Keratinocyte (primary cell): Measurements from ENCODE around the gene SLC29A2. TPM values are rescaled to one million over a fixed set of nuclear protein-coding genes. Genes with fewer than 3 reads are reported as not detected.

Source experiments
- DNase-seq: peaks from one replicate; pipeline ENCODE4 v3.0.0-alpha.2; 2011; ENCODE audit warnings: low read depth, missing footprints, low spot score
- FAIRE-seq: peaks from 2 replicates; lab custom pipeline; 2011; peaks lifted over from hg19 to GRCh38; lab: Jason Lieb, UNC
- H2AFZ ChIP-seq: 2 replicates; pipeline ENCODE4 v1.6.0; 2012; ENCODE audit warnings: low read length, control low read depth, inconsistent platforms; ENCODE audit not compliant: control insufficient read depth
- H3K27ac ChIP-seq: 2 replicates; pipeline ENCODE4 v1.5.1; 2011; ENCODE audit warnings: low read length; ENCODE audit not compliant: control insufficient read depth, insufficient read depth
- H3K27me3 ChIP-seq: 3 replicates; pipeline ENCODE4 v1.6.0; 2011; ENCODE audit warnings: low read length; ENCODE audit not compliant: control insufficient read depth, insufficient read depth; ENCODE audit errors: extremely low read depth
- H3K36me3 ChIP-seq, 2 experiments: 2 replicates in 1 of 2; 3 replicates in 1 of 2; pipeline ENCODE4 v1.5.1; 2011; ENCODE audit warnings: low read length in 2 of 2, mild to moderate bottlenecking in 1 of 2; ENCODE audit not compliant: control insufficient read depth in 2 of 2, insufficient read depth in 2 of 2; ENCODE audit errors: extremely low read depth in 1 of 2
- H3K4me1 ChIP-seq: 3 replicates; pipeline ENCODE4 v1.5.1; 2011; ENCODE audit warnings: low read length; ENCODE audit not compliant: control insufficient read depth, insufficient read depth; ENCODE audit errors: extremely low read depth
- H3K4me2 ChIP-seq: 3 replicates; pipeline ENCODE4 v1.6.0; 2011; ENCODE audit warnings: low read depth, low read length; ENCODE audit not compliant: control insufficient read depth, insufficient read depth; ENCODE audit errors: extremely low read depth
- H3K4me3 ChIP-seq, 3 experiments: fragments of 200-600 bp in 1 of 3; sonication (generic) in 1 of 3; 2 replicates in 2 of 3; 3 replicates in 1 of 3; pipeline ENCODE4 v1.5.1; 2011 to 2016; ENCODE audit warnings: low read length in 3 of 3, mild to moderate bottlenecking in 3 of 3, control low read depth in 2 of 3, inconsistent platforms in 1 of 3, low read depth in 1 of 3, mixed read lengths in 1 of 3, mixed run types in 1 of 3, moderate library complexity in 1 of 3; ENCODE audit not compliant: control insufficient read depth in 2 of 3, insufficient read depth in 2 of 3; ENCODE audit errors: extremely low read depth in 1 of 3
- H3K79me2 ChIP-seq: 2 replicates; pipeline ENCODE4 v1.6.0; 2012; ENCODE audit warnings: low read length; ENCODE audit not compliant: control insufficient read depth, insufficient read depth
- H3K9ac ChIP-seq: 3 replicates; pipeline ENCODE4 v1.6.0; 2011; ENCODE audit warnings: low read length; ENCODE audit not compliant: control insufficient read depth, insufficient read depth; ENCODE audit errors: extremely low read depth
- H3K9me1 ChIP-seq: 3 replicates; pipeline ENCODE4 v1.6.0; 2011; ENCODE audit warnings: low read length; ENCODE audit not compliant: control insufficient read depth, insufficient read depth; ENCODE audit errors: extremely low read depth
- H3K9me3 ChIP-seq: 2 replicates; pipeline ENCODE4 v1.5.1; 2012; ENCODE audit warnings: low read depth, low read length; ENCODE audit not compliant: control insufficient read depth
- H4K20me1 ChIP-seq: 3 replicates; pipeline ENCODE4 v1.6.0; 2011; ENCODE audit warnings: low read length; ENCODE audit not compliant: control insufficient read depth, insufficient read depth; ENCODE audit errors: extremely low read depth
- CTCF ChIP-seq, 3 experiments: IDR thresholded peaks in 1 of 3; conservative IDR thresholded peaks in 1 of 3; optimal IDR thresholded peaks in 1 of 3; 2 replicates in 2 of 3; 3 replicates in 1 of 3; pipeline versions ENCODE3 to v1.5.1; 2011; ENCODE audit warnings: low read length in 3 of 3, mild to moderate bottlenecking in 3 of 3, moderate library complexity in 2 of 3, control low read depth in 1 of 3, inconsistent platforms in 1 of 3; ENCODE audit not compliant: insufficient read depth in 2 of 3; ENCODE audit errors: extremely low read depth in 1 of 3
- EZH2 ChIP-seq: IDR thresholded peaks from one replicate; pipeline ENCODE4 v1.6.1; 2012; ENCODE audit warnings: inconsistent platforms, mild to moderate bottlenecking, low read length, moderate library complexity
- dilution Hi-C: fragments of 300-500 bp; cut with MboI; formaldehyde crosslinking; loops from one replicate; pipeline ENCODE4 v1.7.0; 2020; ENCODE audit warnings: low sequenced_read_pairs; ENCODE audit not compliant: extremely low pct_ligation_motif_present
- polyA plus RNA-seq, 5 experiments: library from polyadenylated mRNA; depleted of rRNA in 3 of 5; stranded (reverse) in 3 of 5; stranded (forward) in 1 of 5; unstranded in 1 of 5; fragments of >200 nt; gene quantifications; 1 replicate in 1 of 5; 2 replicates in 3 of 5; 3 replicates in 1 of 5; pipeline versions ENCODE4 v1.2.1 to v1.2.3, GENCODE V29; 2011 to 2012; ENCODE audit warnings: missing spikeins in 2 of 5, low read depth in 1 of 5, low replicate concordance in 1 of 5

Gene SLC29A2
- polyA plus RNA-seq, 1 donor (not counting 4 experiments of a cell fraction or from before 2014, with no cell fraction given), result 1.7 TPM

DNA sequence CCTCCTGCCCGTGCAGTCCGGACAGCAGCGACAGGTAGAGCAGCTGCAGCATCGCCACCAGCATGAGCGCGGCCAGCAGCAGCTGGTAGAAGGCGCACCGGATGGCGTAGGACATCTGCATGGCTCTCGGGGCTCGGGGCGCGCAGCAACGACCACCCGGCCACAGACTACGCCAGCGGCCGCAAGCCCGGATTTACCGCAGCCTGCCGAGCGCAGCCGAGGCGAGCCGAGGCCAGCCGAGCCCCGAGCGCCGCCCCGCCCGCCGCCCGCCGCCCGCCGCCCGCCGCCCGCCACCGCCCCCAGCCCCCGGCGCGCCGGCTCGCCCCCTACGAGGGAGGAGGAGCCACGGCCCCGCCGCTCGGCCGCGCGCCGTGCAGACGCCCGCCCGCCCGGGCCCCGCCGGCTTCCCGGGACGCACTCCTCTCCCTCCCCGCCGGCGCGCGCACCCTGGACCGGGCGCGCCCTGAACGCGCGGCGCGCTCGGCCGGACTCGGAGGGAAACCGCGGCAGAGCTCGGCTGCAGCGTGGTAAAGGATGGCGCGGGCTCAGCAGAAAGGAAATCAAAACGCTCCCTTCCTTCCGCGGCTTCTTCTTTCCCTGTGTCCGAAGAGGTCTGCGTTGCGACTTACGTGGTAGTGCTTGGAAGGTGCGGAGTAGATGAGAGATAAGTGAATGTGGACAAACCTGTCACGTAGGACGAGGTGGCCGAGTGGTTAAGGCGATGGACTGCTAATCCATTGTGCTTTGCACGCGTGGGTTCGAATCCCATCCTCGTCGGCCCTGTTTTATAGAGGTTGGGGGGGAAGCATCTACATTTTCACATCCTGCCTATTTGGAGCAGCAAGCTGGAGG, 23.9 kb downstream of the SLC29A2 start, which contains the start of gene B4GAT1:
Gene B4GAT1, minus strand, starts transcription at position 205 of the 852 bp plus-strand sequence. Its CDS starts 84 bp downstream, at position 121.
- H4K20me1 ChIP-seq, result no peaks in the 10 kb centered on the region
- dilution Hi-C loops, result no loop called here

GRCh38 chr11:66346476-66347424, 24.8 kb downstream of the SLC29A2 start:
- H2AFZ ChIP-seq, result peak overlapping the region; percentile 96
- H3K9me3 ChIP-seq, result no peaks in the 10 kb centered on the region
- TF ChIP-seq EZH2 (no peak), CTCF (optimal IDR thresholded peaks at IDR 0.05 in 1 of 3, IDR thresholded peaks at IDR 0.05 in 1 of 3, conservative IDR thresholded peaks at IDR 0.05 in 1 of 3; ENCODE audit: extremely low read depth in 1 of 3, insufficient read depth in 2 of 3, low read length in 3 of 3) (peak in 1 of 3 experiments; percentile 2)
- dilution Hi-C loops, result no loop called here
- H4K20me1 ChIP-seq, result no peaks in the 10 kb centered on the region
- peaks cover 0 to 4% of the 10 kb centered on the region in 2 experiments for H3K36me3 ChIP-seq
- peak overlapping the region; percentile 96 for H3K4me2 ChIP-seq
- H3K9ac ChIP-seq, result peak overlapping the region; percentile 75
- H3K79me2 ChIP-seq, result peaks cover 30% of the 10 kb centered on the region
- DNase-seq (no peak), FAIRE-seq (no peak)
- no peaks in the 10 kb centered on the region for H3K9me1 ChIP-seq
- H3K4me1 ChIP-seq, result peaks cover 31% of the 10 kb centered on the region
- H3K27ac ChIP-seq, result no peak overlapping the region
- H3K27me3 ChIP-seq, result no peaks in the 10 kb centered on the region
- peak overlapping the region; percentile 80 to 88 (median 81) for H3K4me3 ChIP-seq

More for the DNA sequence above, 23.9 kb downstream of the SLC29A2 start, which contains the start of gene B4GAT1:
- Histone ChIP-seq H3K36me3 (no peaks in the 10 kb centered on the region), H3K4me3 (peak within 1 kb of the TSS; percentile 80 to 88 (median 81)), H3K9me3 (no peaks in the 10 kb centered on the region), H3K4me1 (peaks cover 31% of the 10 kb centered on the region), H3K9me1 (no peaks in the 10 kb centered on the region), H3K79me2 (peaks cover 28% of the 10 kb centered on the region), H3K27ac (peak within 1 kb of the TSS; percentile 23), H3K9ac (peak within 1 kb of the TSS; percentile 75), H3K27me3 (no peaks in the 10 kb centered on the region), H2AFZ (peak within 1 kb of the TSS; percentile 96), H3K4me2 (peak within 1 kb of the TSS; percentile 96)
- TF ChIP-seq EZH2, result no peak
- TF ChIP-seq CTCF (optimal IDR thresholded peaks at IDR 0.05 in 1 of 3, IDR thresholded peaks at IDR 0.05 in 1 of 3, conservative IDR thresholded peaks at IDR 0.05 in 1 of 3; ENCODE audit: extremely low read depth in 1 of 3, insufficient read depth in 2 of 3, low read length in 3 of 3), result no peak
- FAIRE-seq, result no peak
- peak; percentile 93 for DNase-seq
